ENCODE measurements around the gene SH2D2A. TPM values are rescaled to one million over a fixed set of nuclear protein-coding genes. Genes with fewer than 3 reads are reported as not detected.

Gene SH2D2A
- total RNA-seq, 1 donor from 2014 or later = 1.8 TPM

GRCh38 chr1:156815961-156816422 is 656 bp downstream of the SH2D2A start:
- Histone ChIP-seq H3K36me3 (ENCODE audit: control insufficient read depth, insufficient read depth, low read length) (no peaks in the 10 kb centered on the region), H3K4me3 (ENCODE audit: low read depth, low read length) (no peak overlapping the region), H3K27me3 (ENCODE audit: control insufficient read depth, insufficient read depth, low read length) (no peaks in the 10 kb centered on the region)
- no peak for FAIRE-seq
- no peak for TF ChIP-seq CTCF (IDR thresholded peaks at IDR 0.05; ENCODE audit: insufficient read depth, low read length, severe bottlenecking)
- DNase-seq (ENCODE audit: low read depth) = no peak

GRCh38 chr1:156815307-156815826 is 1.3 kb downstream of the SH2D2A start:
- H3K36me3 ChIP-seq (ENCODE audit: control insufficient read depth, insufficient read depth, low read length) = no peaks in the 10 kb centered on the region
- H3K4me3 ChIP-seq (ENCODE audit: low read depth, low read length) = no peak overlapping the region
- H3K27me3 ChIP-seq (ENCODE audit: control insufficient read depth, insufficient read depth, low read length) = no peaks in the 10 kb centered on the region
- no peak for FAIRE-seq
- no peak for TF ChIP-seq CTCF (IDR thresholded peaks at IDR 0.05; ENCODE audit: insufficient read depth, low read length, severe bottlenecking)
- DNase-seq (ENCODE audit: low read depth) = peak; percentile 71

DNA sequence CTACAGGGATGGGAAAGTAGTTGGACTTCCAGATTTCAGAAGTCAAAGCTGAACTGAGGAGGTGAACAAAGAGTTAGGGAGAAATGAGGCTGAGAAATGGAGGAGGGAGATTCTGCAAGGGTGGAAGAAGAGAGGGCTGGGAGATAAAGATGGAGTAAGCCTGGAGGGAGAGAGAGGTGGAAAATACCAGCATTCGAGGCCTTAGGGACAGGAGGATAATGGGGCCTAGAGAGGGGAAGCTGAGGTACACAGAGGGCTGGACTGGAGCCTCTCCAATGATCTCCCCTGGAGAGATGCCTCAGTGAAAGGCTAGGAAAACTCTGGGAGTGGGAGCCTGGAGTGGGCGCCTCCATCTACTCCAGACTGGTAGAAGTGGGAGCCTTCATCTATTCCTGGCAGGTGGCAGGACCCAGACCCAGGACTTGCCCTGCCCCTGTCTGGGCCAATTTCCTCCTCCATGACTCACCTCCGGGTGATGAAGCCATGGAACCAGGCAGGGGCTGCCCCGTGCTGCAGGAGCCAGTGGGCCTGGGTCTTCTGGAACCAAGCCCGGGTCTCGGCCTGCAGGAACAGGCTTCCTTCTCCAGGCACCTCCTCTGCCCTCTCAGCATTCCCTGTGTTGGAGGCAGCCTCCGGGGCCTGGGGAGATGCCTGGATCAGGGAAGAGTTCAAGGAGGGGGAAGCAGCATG is 1.9 kb downstream of the SH2D2A start:
- DNase-seq (ENCODE audit: low read depth) = peak; percentile 56
- no peak overlapping the region for H3K4me3 ChIP-seq (ENCODE audit: low read depth, low read length)
- TF ChIP-seq CTCF (IDR thresholded peaks at IDR 0.05; ENCODE audit: insufficient read depth, low read length, severe bottlenecking) = no peak

GRCh38 chr1:156813750-156814570 is 2.7 kb downstream of the SH2D2A start:
- Histone ChIP-seq H3K27me3 (ENCODE audit: control insufficient read depth, insufficient read depth, low read length) (no peaks in the 10 kb centered on the region), H3K4me3 (ENCODE audit: low read depth, low read length) (peak overlapping the region; percentile 46), H3K36me3 (ENCODE audit: control insufficient read depth, insufficient read depth, low read length) (no peaks in the 10 kb centered on the region)
- peak; percentile 31 for DNase-seq (ENCODE audit: low read depth)
- peak; percentile 87 for TF ChIP-seq CTCF (IDR thresholded peaks at IDR 0.05; ENCODE audit: insufficient read depth, low read length, severe bottlenecking)
- no peak for FAIRE-seq

More for the DNA sequence above, 1.9 kb downstream of the SH2D2A start:
- Histone ChIP-seq H3K27me3 (ENCODE audit: control insufficient read depth, insufficient read depth, low read length) (no peaks in the 10 kb centered on the region), H3K36me3 (ENCODE audit: control insufficient read depth, insufficient read depth, low read length) (no peaks in the 10 kb centered on the region)
- no peak for FAIRE-seq

DNA sequence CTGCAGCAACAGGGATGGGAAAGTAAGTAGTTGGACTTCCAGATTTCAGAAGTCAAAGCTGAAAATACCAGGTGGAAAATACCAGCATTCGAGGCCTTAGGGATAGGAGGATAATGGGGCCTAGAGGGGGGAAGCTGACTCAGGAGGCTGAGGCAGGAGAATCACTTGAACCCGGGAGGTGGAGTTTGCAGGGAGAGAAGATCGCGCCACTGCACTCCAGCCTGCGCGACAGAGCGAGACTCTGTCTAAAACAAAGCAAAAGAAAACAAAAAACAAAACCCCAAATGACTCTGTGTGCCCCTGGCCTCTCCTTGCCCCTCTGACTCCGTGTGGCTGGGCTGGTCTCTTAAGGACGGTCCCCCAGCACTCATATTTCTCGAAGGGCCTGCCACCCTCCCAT is 3.4 kb downstream of the SH2D2A start:
- DNase-seq (ENCODE audit: low read depth) (no peak), FAIRE-seq (no peak)
- H3K4me3 ChIP-seq (ENCODE audit: low read depth, low read length) = peak overlapping the region; percentile 46
- TF ChIP-seq CTCF (IDR thresholded peaks at IDR 0.05; ENCODE audit: insufficient read depth, low read length, severe bottlenecking) = no peak
- H3K36me3 ChIP-seq (ENCODE audit: control insufficient read depth, insufficient read depth, low read length) = no peaks in the 10 kb centered on the region
- H3K27me3 ChIP-seq (ENCODE audit: control insufficient read depth, insufficient read depth, low read length) = no peaks in the 10 kb centered on the region

All from bronchial epithelial cell (primary cell).